Activated T-helper 17 cell treated with anti-CD3 and anti-CD28 coated beads, Interleukin-2, amount 50 U/mL, for 72 hours (primary cell): Measurements from ENCODE around the gene IL22. TPM values are rescaled to one million over a fixed set of nuclear protein-coding genes. Genes with fewer than 3 reads are reported as not detected.

Experiments used
- ATAC-seq: fragments of 150-1000 bp; cut with Tn5 transposase; replicated peaks from 2 replicates; pipeline ENCODE4 v1.10.0; 2021; ENCODE audit warnings: mild to moderate bottlenecking, moderate library complexity
- H3K27ac Mint-ChIP-seq: one replicate; pipeline ENCODE4 v1.8.0; 2022; ENCODE audit warnings: mixed read lengths
- H3K27me3 Mint-ChIP-seq: one replicate; pipeline ENCODE4 v1.8.0; 2022; ENCODE audit warnings: mixed read lengths
- H3K36me3 Mint-ChIP-seq: one replicate; pipeline ENCODE4 v1.8.0; 2022; ENCODE audit warnings: low read depth, mild to moderate bottlenecking, mixed read lengths
- H3K4me1 Mint-ChIP-seq: one replicate; pipeline ENCODE4 v1.8.0; 2022; ENCODE audit warnings: mixed read lengths
- H3K4me3 Mint-ChIP-seq: one replicate; pipeline ENCODE4 v1.8.0; 2022; ENCODE audit warnings: mild to moderate bottlenecking, mixed read lengths
- H3K9me3 Mint-ChIP-seq: one replicate; pipeline ENCODE4 v1.8.0; 2022; ENCODE audit warnings: mixed read lengths
- total RNA-seq, 2 donors: library from RNA; stranded (reverse); gene quantifications; one replicate each; pipeline ENCODE4 v1.2.3, GENCODE V29; 2022

IL22 gene
- total RNA-seq, 2 donors from 2014 or later = 52.3 to 253 TPM

GRCh38 chr12:68247785-68248184, 5.6 kb downstream of the IL22 start:
- H3K36me3 Mint-ChIP-seq = no peaks in the 10 kb centered on the region
- no peak overlapping the region for H3K4me3 Mint-ChIP-seq
- ATAC-seq = no peak
- no peak overlapping the region for H3K27ac Mint-ChIP-seq
- H3K27me3 Mint-ChIP-seq = peaks cover 14% of the 10 kb centered on the region
- H3K4me1 Mint-ChIP-seq = peaks cover 20% of the 10 kb centered on the region
- H3K9me3 Mint-ChIP-seq = no peaks in the 10 kb centered on the region

- Mint-ChIP-seq H3K4me1 (peaks cover 14% of the 10 kb centered on the region), H3K4me3 (no peak overlapping the region), H3K27ac (no peak overlapping the region), H3K9me3 (no peaks in the 10 kb centered on the region), H3K36me3 (no peaks in the 10 kb centered on the region), H3K27me3 (peaks cover 12% of the 10 kb centered on the region)
- ATAC-seq = no peak
Observed at GRCh38 chr12:68246350-68246749, 7.1 kb downstream of the IL22 start.

GRCh38 chr12:68245180-68246021, 8.0 kb downstream of the IL22 start:
- ATAC-seq = no peak
- H3K9me3 Mint-ChIP-seq = no peaks in the 10 kb centered on the region
- no peak overlapping the region for H3K4me3 Mint-ChIP-seq
- H3K27ac Mint-ChIP-seq = no peak overlapping the region
- no peaks in the 10 kb centered on the region for H3K36me3 Mint-ChIP-seq
- peaks cover 12% of the 10 kb centered on the region for H3K27me3 Mint-ChIP-seq
- peaks cover 19% of the 10 kb centered on the region for H3K4me1 Mint-ChIP-seq

- no peaks in the 10 kb centered on the region for H3K36me3 Mint-ChIP-seq
- peaks cover 31% of the 10 kb centered on the region for H3K4me1 Mint-ChIP-seq
- H3K4me3 Mint-ChIP-seq = no peak overlapping the region
- ATAC-seq = no peak
- H3K27ac Mint-ChIP-seq = no peak overlapping the region
- peaks cover 6% of the 10 kb centered on the region for H3K27me3 Mint-ChIP-seq
- no peaks in the 10 kb centered on the region for H3K9me3 Mint-ChIP-seq
Observed at GRCh38 chr12:68242777-68243176, 10.6 kb downstream of the IL22 start.

GRCh38 chr12:68240975-68241374, 12.4 kb downstream of the IL22 start:
- no peaks in the 10 kb centered on the region for H3K9me3 Mint-ChIP-seq
- ATAC-seq = peak; percentile 98
- peaks cover 41% of the 10 kb centered on the region for H3K4me1 Mint-ChIP-seq

GRCh38 chr12:68240079-68240478, 13.3 kb downstream of the IL22 start:
- ATAC-seq = peak; percentile 20
- Mint-ChIP-seq H3K9me3 (no peaks in the 10 kb centered on the region), H3K27ac (peak overlapping the region; percentile 52), H3K4me3 (peak overlapping the region; percentile 72), H3K27me3 (no peaks in the 10 kb centered on the region), H3K36me3 (no peaks in the 10 kb centered on the region), H3K4me1 (peaks cover 41% of the 10 kb centered on the region)

More at GRCh38 chr12:68240975-68241374, 12.4 kb downstream of the IL22 start:
- Mint-ChIP-seq H3K27me3 (no peaks in the 10 kb centered on the region), H3K27ac (peak overlapping the region; percentile 80), H3K4me3 (peak overlapping the region; percentile 72), H3K36me3 (no peaks in the 10 kb centered on the region)

- ATAC-seq = no peak
- Mint-ChIP-seq H3K9me3 (no peaks in the 10 kb centered on the region), H3K36me3 (no peaks in the 10 kb centered on the region), H3K27ac (peak overlapping the region; percentile 52), H3K27me3 (no peaks in the 10 kb centered on the region), H3K4me3 (peak overlapping the region; percentile 72), H3K4me1 (peaks cover 42% of the 10 kb centered on the region)
Observed at GRCh38 chr12:68239309-68239982, 14.0 kb downstream of the IL22 start.

- Mint-ChIP-seq H3K27me3 (no peaks in the 10 kb centered on the region), H3K36me3 (no peaks in the 10 kb centered on the region), H3K9me3 (no peaks in the 10 kb centered on the region), H3K4me3 (peak overlapping the region; percentile 87), H3K27ac (no peak overlapping the region), H3K4me1 (peaks cover 40% of the 10 kb centered on the region)
- ATAC-seq = no peak
Observed at GRCh38 chr12:68237619-68238018, 15.8 kb downstream of the IL22 start.

- Mint-ChIP-seq H3K27ac (peak overlapping the region; percentile 81), H3K4me1 (peaks cover 39% of the 10 kb centered on the region), H3K27me3 (no peaks in the 10 kb centered on the region), H3K4me3 (peak overlapping the region; percentile 87), H3K36me3 (no peaks in the 10 kb centered on the region), H3K9me3 (no peaks in the 10 kb centered on the region)
- no peak for ATAC-seq
Observed at GRCh38 chr12:68237078-68237477, 16.3 kb downstream of the IL22 start.

GRCh38 chr12:68236421-68237059, 16.9 kb downstream of the IL22 start:
- peak overlapping the region; percentile 81 for H3K27ac Mint-ChIP-seq
- no peaks in the 10 kb centered on the region for H3K27me3 Mint-ChIP-seq
- no peaks in the 10 kb centered on the region for H3K36me3 Mint-ChIP-seq
- peak overlapping the region; percentile 87 for H3K4me3 Mint-ChIP-seq
- H3K4me1 Mint-ChIP-seq = peaks cover 39% of the 10 kb centered on the region
- H3K9me3 Mint-ChIP-seq = no peaks in the 10 kb centered on the region
- peak; percentile 52 for ATAC-seq

GRCh38 chr12:68235576-68235975, 17.8 kb downstream of the IL22 start:
- peaks cover 38% of the 10 kb centered on the region for H3K4me1 Mint-ChIP-seq
- H3K36me3 Mint-ChIP-seq = no peaks in the 10 kb centered on the region
- no peak for ATAC-seq
- no peaks in the 10 kb centered on the region for H3K27me3 Mint-ChIP-seq
- H3K27ac Mint-ChIP-seq = no peak overlapping the region
- peak overlapping the region; percentile 87 for H3K4me3 Mint-ChIP-seq
- H3K9me3 Mint-ChIP-seq = no peaks in the 10 kb centered on the region

GRCh38 chr12:68234140-68234539, 19.3 kb downstream of the IL22 start:
- H3K4me3 Mint-ChIP-seq = peak overlapping the region; percentile 1
- no peaks in the 10 kb centered on the region for H3K9me3 Mint-ChIP-seq
- ATAC-seq = peak; percentile 60
- H3K27me3 Mint-ChIP-seq = no peaks in the 10 kb centered on the region
- H3K27ac Mint-ChIP-seq = no peak overlapping the region
- H3K4me1 Mint-ChIP-seq = peaks cover 27% of the 10 kb centered on the region
- no peaks in the 10 kb centered on the region for H3K36me3 Mint-ChIP-seq

- H3K9me3 Mint-ChIP-seq = no peaks in the 10 kb centered on the region
- H3K4me1 Mint-ChIP-seq = peaks cover 27% of the 10 kb centered on the region
- no peak overlapping the region for H3K27ac Mint-ChIP-seq
- no peak overlapping the region for H3K4me3 Mint-ChIP-seq
- H3K27me3 Mint-ChIP-seq = no peaks in the 10 kb centered on the region
- H3K36me3 Mint-ChIP-seq = no peaks in the 10 kb centered on the region
- no peak for ATAC-seq
Observed at GRCh38 chr12:68233498-68233897, 19.9 kb downstream of the IL22 start.

- H3K4me3 Mint-ChIP-seq = no peak overlapping the region
- H3K4me1 Mint-ChIP-seq = peaks cover 19% of the 10 kb centered on the region
- H3K36me3 Mint-ChIP-seq = no peaks in the 10 kb centered on the region
- no peaks in the 10 kb centered on the region for H3K9me3 Mint-ChIP-seq
- H3K27me3 Mint-ChIP-seq = no peaks in the 10 kb centered on the region
- no peak for ATAC-seq
- H3K27ac Mint-ChIP-seq = no peak overlapping the region
Observed at GRCh38 chr12:68231691-68232090, 21.7 kb downstream of the IL22 start.
